Esophagus squamous epithelium (tissue), 4 donors: Measurements from ENCODE around the gene LUC7L.

Experiments
- CTCF ChIP-seq, 6 experiments: fragments of 450-650 bp in 4 of 6; fragments of 200-600 bp in 2 of 6; sonication (generic) in 2 of 6; IDR thresholded peaks; one replicate each; pipeline ENCODE4 v1.5.1; 2016 to 2019; ENCODE audit warnings: antibody characterized with exemption in 6 of 6, mild to moderate bottlenecking in 4 of 6, moderate library complexity in 4 of 6
- POLR2A ChIP-seq, 4 donors: fragments of 450-650 bp; IDR thresholded peaks; one replicate each; pipeline ENCODE4 v1.6.1; 2017; ENCODE audit warnings: antibody characterized with exemption in 4 of 4, mild to moderate bottlenecking in 4 of 4, moderate library complexity in 3 of 4

- no peak for TF ChIP-seq CTCF (IDR thresholded peaks at IDR 0.05)
- TF ChIP-seq POLR2A (IDR thresholded peaks at IDR 0.05) = no peak
Observed at GRCh38 chr16:242281-242680, 13.0 kb upstream of the LUC7L start.
